Activated T-cell treated with anti-CD3 and anti-CD28 coated beads, Interleukin-2, amount 50 U/mL, for 48 hours (primary cell): ENCODE data around the gene TKT.

Experiments
- DNase-seq, 2 experiments: peaks; one replicate each; pipeline ENCODE4 v3.0.0-alpha.2; 2020

The TKT gene

GRCh38 chr3:53238886-53239285, 16.9 kb downstream of the TKT start:
- no peak for DNase-seq

- no peak for DNase-seq
Observed at GRCh38 chr3:53238051-53238850, 17.6 kb downstream of the TKT start.

- no peak for DNase-seq
Observed at GRCh38 chr3:53236112-53236841, 19.5 kb downstream of the TKT start.

GRCh38 chr3:53235545-53235944, 20.3 kb downstream of the TKT start:
- DNase-seq = no peak

GRCh38 chr3:53234841-53235232, 21.0 kb downstream of the TKT start:
- no peak for DNase-seq

- no peak for DNase-seq
Observed at GRCh38 chr3:53234130-53234840, 21.5 kb downstream of the TKT start.

- no peak for DNase-seq
Observed at GRCh38 chr3:53232641-53233377, 23.0 kb downstream of the TKT start.

GRCh38 chr3:53231532-53232511, 24.0 kb downstream of the TKT start:
- no peak for DNase-seq

GRCh38 chr3:53230789-53231188, 25.0 kb downstream of the TKT start:
- no peak for DNase-seq

- DNase-seq = no peak
Observed at GRCh38 chr3:53230041-53230621, 25.7 kb downstream of the TKT start.

- DNase-seq = no peak
Observed at GRCh38 chr3:53229606-53230005, 26.2 kb downstream of the TKT start.

- no peak for DNase-seq
Observed at GRCh38 chr3:53229171-53229570, 26.7 kb downstream of the TKT start.

- DNase-seq = no peak
Observed at GRCh38 chr3:53227993-53228885, 27.6 kb downstream of the TKT start.

- DNase-seq = no peak
Observed at GRCh38 chr3:53226841-53227407, 28.9 kb downstream of the TKT start.

- no peak for DNase-seq
Observed at GRCh38 chr3:53226142-53226840, 29.5 kb downstream of the TKT start.

GRCh38 chr3:53225651-53226050, 30.2 kb downstream of the TKT start:
- no peak for DNase-seq

GRCh38 chr3:53225181-53225580, 30.6 kb downstream of the TKT start:
- DNase-seq = no peak

- no peak for DNase-seq
Observed at GRCh38 chr3:53224536-53224935, 31.3 kb downstream of the TKT start.

GRCh38 chr3:53224026-53224425, 31.8 kb downstream of the TKT start:
- no peak for DNase-seq
